ENCODE results near the gene ITGB4. TPM values are rescaled to one million over a fixed set of nuclear protein-coding genes. Genes with fewer than 3 reads are reported as not detected.

ITGB4 gene
- total and polyA plus RNA-seq, 10 of the 15 experiments (the other 5 are each of a cell fraction or from before 2014, with no cell fraction given) = 0.06 to 1.6 (median 0.27) TPM; not detected in 2

DNA sequence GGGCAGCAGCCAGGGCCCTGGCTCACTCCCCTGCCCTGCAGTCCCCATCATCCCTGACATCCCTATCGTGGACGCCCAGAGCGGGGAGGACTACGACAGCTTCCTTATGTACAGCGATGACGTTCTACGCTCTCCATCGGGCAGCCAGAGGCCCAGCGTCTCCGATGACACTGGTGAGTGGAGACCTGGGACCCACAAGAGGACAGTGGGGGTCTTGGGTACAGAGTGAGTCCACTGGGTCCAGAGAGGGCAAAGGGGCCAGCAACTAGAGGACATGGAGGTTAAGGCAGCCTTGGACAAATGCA is 31.1 kb downstream of the ITGB4 start:
- Histone ChIP-seq H3K36me3 (ENCODE audit: control insufficient read depth in 2 of 2, insufficient read depth in 2 of 2, low read length in 1 of 2) (no peaks in the 10 kb centered on the region), H3K4me1 (ENCODE audit: control insufficient read depth, insufficient read depth, low read length) (peaks cover 10% of the 10 kb centered on the region), H3K27me3 (replicated peaks in 1 of 2; ENCODE audit: control insufficient read depth in 2 of 2, insufficient read depth in 2 of 2, low read length in 1 of 2) (no peaks in the 10 kb centered on the region), H3K27ac (ENCODE audit: control insufficient read depth, insufficient read depth) (no peak overlapping the region), H3K79me2 (ENCODE audit: control insufficient read depth, insufficient read depth, low read length) (no peaks in the 10 kb centered on the region), H3K9ac (ENCODE audit: control insufficient read depth, insufficient read depth, low read length) (no peak overlapping the region), H3K9me3 (replicated peaks; ENCODE audit: control insufficient read depth, insufficient read depth, low read length) (no peaks in the 10 kb centered on the region), H4K20me1 (ENCODE audit: control insufficient read depth, insufficient read depth) (no peaks in the 10 kb centered on the region; the same call in 1 of the 2 replicates), H3K4me2 (ENCODE audit: control insufficient read depth, insufficient read depth) (no peak overlapping the region), H2AFZ (ENCODE audit: control insufficient read depth, low read depth, low read length) (no peak overlapping the region), H3K4me3 (no peak overlapping the region)
- ATAC-seq (no peak), DNase-seq (ENCODE audit: low read depth, low spot score) (no peak), FAIRE-seq (no peak)
- in situ Hi-C loops (cut with MboI) = no loop called here
- ChIA-PET POLR2A (interaction anchor here (1.6 to 2.1 kb wide), 4 partner anchors 12 to 106 kb away, joined by 5 to 13 read pairs (median 10); partner anchors contain the start of gene GALK1), RAD21 (ENCODE audit: unreplicated experiment) (interaction anchor here (0.6 to 2.5 kb wide), 6 partner anchors 31 to 144 kb away, joined by 3 to 24 read pairs (median 9); partner anchors contain the start of genes SMIM5 and TRIM65), SMC1A (ENCODE audit: uncharacterized antibody, unreplicated experiment) (interaction anchor here (1.0 to 1.8 kb wide), 3 partner anchors 14 to 57 kb away, joined by 3 to 6 read pairs (median 5); no protein-coding TSS in a partner anchor), CTCF (interaction anchor here (1.1 to 10.6 kb wide), 19 partner anchors 9 to 150 kb away, joined by 3 to 164 read pairs (median 15); partner anchors contain the start of genes GALK1, SMIM5, UNC13D and WBP2)
- intact Hi-C loops (cut with micrococcal nuclease; ENCODE audit: unreplicated experiment) = loop anchor here (5.0 kb wide), 1 partner anchor 325 kb away; no protein-coding TSS in a partner anchor
- no peak for TF ChIP-seq MEF2A (IDR thresholded peaks at IDR 0.05; ENCODE audit: insufficient read depth, low read depth, low read length)
- TF ChIP-seq CREM (IDR thresholded peaks at IDR 0.05; ENCODE audit: low read depth) = no peak
- BruUV-seq (replicated peaks) = no TSS peak
- WGBS (ENCODE audit: insufficient coverage, insufficient replicate concordance, low lambda C conversion rate, missing lambda C conversion rate) = 83% methylated on average over 10 of the region's 10 CpGs

DNA sequence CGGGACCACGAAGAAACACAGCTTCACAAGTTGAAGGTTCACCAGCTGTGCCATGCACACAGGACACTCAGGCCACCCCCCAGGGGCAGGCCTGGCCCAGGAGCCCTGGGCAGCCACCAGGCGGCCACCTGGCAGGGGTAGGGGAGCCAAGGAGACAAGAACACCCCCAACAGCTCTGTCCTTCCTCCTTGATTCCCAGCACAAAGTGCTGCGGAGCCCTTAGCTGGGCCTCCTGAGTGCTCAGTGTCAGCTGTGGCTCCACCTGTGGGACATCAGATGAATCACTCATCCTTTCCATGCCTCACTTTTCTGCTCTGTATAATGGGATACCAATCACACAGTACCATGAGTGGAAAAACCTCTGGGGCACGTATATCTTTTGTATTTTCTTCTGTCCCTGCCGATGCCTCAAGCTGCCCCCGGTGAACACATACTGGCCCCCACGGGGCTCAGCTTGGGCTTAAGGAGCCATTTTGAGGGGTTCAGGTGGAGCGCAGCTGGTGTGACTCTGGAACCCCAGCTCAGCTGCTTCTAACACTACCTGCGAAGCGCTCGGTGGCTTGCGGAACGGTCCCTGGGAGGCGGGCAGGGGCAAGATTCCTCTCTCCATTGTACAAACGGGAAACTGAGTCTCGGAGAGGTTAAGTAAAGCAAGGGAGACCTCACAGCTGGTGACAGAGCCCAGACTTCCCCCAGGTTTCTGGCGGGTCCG is 31.7 kb downstream of the ITGB4 start:
- Histone ChIP-seq H3K4me2 (ENCODE audit: control insufficient read depth, insufficient read depth) (peak overlapping the region; percentile 73), H3K4me1 (ENCODE audit: control insufficient read depth, insufficient read depth, low read length) (peaks cover 10% of the 10 kb centered on the region), H4K20me1 (ENCODE audit: control insufficient read depth, insufficient read depth) (no peaks in the 10 kb centered on the region; the same call in 1 of the 2 replicates), H2AFZ (ENCODE audit: control insufficient read depth, low read depth, low read length) (peak overlapping the region; percentile 87), H3K27ac (ENCODE audit: control insufficient read depth, insufficient read depth) (no peak overlapping the region), H3K36me3 (ENCODE audit: control insufficient read depth in 2 of 2, insufficient read depth in 2 of 2, low read length in 1 of 2) (no peaks in the 10 kb centered on the region), H3K4me3 (peak overlapping the region; percentile 49; the same call in 1 of the 2 replicates), H3K9me3 (replicated peaks; ENCODE audit: control insufficient read depth, insufficient read depth, low read length) (no peaks in the 10 kb centered on the region), H3K27me3 (replicated peaks in 1 of 2; ENCODE audit: control insufficient read depth in 2 of 2, insufficient read depth in 2 of 2, low read length in 1 of 2) (no peaks in the 10 kb centered on the region), H3K9ac (ENCODE audit: control insufficient read depth, insufficient read depth, low read length) (peak overlapping the region; percentile 15; the same call in 1 of the 2 replicates), H3K79me2 (ENCODE audit: control insufficient read depth, insufficient read depth, low read length) (no peaks in the 10 kb centered on the region)
- ATAC-seq = peak; percentile 64
- SMC1A ChIA-PET (ENCODE audit: uncharacterized antibody, unreplicated experiment) = interaction anchor here (0.6 to 1.8 kb wide), 23 partner anchors 9 to 161 kb away, joined by 3 to 10 read pairs (median 4); partner anchors contain the start of genes GALK1, SMIM5, TRIM65 and UNC13D
- RAD21 ChIA-PET (ENCODE audit: unreplicated experiment) = interaction anchor here (0.6 to 2.5 kb wide), 33 partner anchors 8 to 664 kb away, joined by 3 to 32 read pairs (median 4); partner anchors contain the start of genes GALK1, SMIM5, TRIM47 and TRIM65
- POLR2A ChIA-PET = interaction anchor here (0.6 to 2.1 kb wide), 14 partner anchors 10 to 240 kb away, joined by 3 to 13 read pairs (median 4); partner anchors contain the start of genes GALK1, RECQL5 and SAP30BP
- whole genome bisulfite sequencing (ENCODE audit: insufficient coverage, insufficient replicate concordance, low lambda C conversion rate, missing lambda C conversion rate) = 45% methylated on average over 19 of the region's 19 CpGs
- no peak for DNase-seq (ENCODE audit: low read depth, low spot score)
- FAIRE-seq = peak; percentile 44
- CTCF ChIA-PET = interaction anchor here (0.6 to 10.6 kb wide), 54 partner anchors 8 to 1420 kb away, joined by 3 to 164 read pairs (median 5); partner anchors contain the start of genes GALK1, ITGB4, SMIM5 and TRIM47
- intact Hi-C loops (cut with micrococcal nuclease; ENCODE audit: unreplicated experiment) (loop anchor here (5.0 kb wide), 1 partner anchor 326 kb away; no protein-coding TSS in a partner anchor), in situ Hi-C loops (cut with MboI) (no loop called here)
- no TSS peak for BruUV-seq (replicated peaks)
- TF ChIP-seq SMC3 (IDR thresholded peaks at IDR 0.05; ENCODE audit: borderline replicate concordance, low read length) (0 out of 2 replicates have a peak, but pooled peaks have one; percentile 11), SPI1 (IDR thresholded peaks at IDR 0.05; ENCODE audit: borderline replicate concordance, insufficient read depth, low read depth, low read length) (no peak)
- TF ChIP-seq, protein P1, sequence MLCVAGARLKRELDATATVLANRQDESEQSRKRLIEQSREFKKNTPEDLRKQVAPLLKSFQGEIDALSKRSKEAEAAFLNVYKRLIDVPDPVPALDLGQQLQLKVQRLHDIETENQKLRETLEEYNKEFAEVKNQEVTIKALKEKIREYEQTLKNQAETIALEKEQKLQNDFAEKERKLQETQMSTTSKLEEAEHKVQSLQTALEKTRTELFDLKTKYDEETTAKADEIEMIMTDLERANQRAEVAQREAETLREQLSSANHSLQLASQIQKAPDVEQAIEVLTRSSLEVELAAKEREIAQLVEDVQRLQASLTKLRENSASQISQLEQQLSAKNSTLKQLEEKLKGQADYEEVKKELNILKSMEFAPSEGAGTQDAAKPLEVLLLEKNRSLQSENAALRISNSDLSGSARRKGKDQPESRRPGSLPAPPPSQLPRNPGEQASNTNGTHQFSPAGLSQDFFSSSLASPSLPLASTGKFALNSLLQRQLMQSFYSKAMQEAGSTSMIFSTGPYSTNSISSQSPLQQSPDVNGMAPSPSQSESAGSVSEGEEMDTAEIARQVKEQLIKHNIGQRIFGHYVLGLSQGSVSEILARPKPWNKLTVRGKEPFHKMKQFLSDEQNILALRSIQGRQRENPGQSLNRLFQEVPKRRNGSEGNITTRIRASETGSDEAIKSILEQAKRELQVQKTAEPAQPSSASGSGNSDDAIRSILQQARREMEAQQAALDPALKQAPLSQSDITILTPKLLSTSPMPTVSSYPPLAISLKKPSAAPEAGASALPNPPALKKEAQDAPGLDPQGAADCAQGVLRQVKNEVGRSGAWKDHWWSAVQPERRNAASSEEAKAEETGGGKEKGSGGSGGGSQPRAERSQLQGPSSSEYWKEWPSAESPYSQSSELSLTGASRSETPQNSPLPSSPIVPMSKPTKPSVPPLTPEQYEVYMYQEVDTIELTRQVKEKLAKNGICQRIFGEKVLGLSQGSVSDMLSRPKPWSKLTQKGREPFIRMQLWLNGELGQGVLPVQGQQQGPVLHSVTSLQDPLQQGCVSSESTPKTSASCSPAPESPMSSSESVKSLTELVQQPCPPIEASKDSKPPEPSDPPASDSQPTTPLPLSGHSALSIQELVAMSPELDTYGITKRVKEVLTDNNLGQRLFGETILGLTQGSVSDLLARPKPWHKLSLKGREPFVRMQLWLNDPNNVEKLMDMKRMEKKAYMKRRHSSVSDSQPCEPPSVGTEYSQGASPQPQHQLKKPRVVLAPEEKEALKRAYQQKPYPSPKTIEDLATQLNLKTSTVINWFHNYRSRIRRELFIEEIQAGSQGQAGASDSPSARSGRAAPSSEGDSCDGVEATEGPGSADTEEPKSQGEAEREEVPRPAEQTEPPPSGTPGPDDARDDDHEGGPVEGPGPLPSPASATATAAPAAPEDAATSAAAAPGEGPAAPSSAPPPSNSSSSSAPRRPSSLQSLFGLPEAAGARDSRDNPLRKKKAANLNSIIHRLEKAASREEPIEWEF (IDR thresholded peaks at IDR 0.05; ENCODE audit: insufficient replicate concordance, low read depth, low read length) = no peak
- TF ChIP-seq, protein P2, sequence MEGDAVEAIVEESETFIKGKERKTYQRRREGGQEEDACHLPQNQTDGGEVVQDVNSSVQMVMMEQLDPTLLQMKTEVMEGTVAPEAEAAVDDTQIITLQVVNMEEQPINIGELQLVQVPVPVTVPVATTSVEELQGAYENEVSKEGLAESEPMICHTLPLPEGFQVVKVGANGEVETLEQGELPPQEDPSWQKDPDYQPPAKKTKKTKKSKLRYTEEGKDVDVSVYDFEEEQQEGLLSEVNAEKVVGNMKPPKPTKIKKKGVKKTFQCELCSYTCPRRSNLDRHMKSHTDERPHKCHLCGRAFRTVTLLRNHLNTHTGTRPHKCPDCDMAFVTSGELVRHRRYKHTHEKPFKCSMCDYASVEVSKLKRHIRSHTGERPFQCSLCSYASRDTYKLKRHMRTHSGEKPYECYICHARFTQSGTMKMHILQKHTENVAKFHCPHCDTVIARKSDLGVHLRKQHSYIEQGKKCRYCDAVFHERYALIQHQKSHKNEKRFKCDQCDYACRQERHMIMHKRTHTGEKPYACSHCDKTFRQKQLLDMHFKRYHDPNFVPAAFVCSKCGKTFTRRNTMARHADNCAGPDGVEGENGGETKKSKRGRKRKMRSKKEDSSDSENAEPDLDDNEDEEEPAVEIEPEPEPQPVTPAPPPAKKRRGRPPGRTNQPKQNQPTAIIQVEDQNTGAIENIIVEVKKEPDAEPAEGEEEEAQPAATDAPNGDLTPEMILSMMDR (IDR thresholded peaks at IDR 0.05 in 2 of 3, conservative IDR thresholded peaks at IDR 0.05 in 1 of 3; ENCODE audit: control insufficient read depth in 2 of 3, extremely low read depth in 1 of 3, insufficient read depth in 1 of 3, low read depth in 3 of 3, low read length in 3 of 3) = peak; percentile 20 to 44 (median 22); a peak in 4 of 6 replicates
